ENCODE results near the gene NACC2.

NACC2 gene

GRCh38 chr9:136003411-136004218 lies 91.5 kb downstream of the NACC2 start:
- Mint-ChIP-seq H3K27ac (no peak overlapping the region), H3K36me3 (ENCODE audit: low read depth) (no peaks in the 10 kb centered on the region), H3K4me1 (peaks cover 52% of the 10 kb centered on the region), H3K9me3 (no peaks in the 10 kb centered on the region), H3K27me3 (ENCODE audit: low read depth, poor library complexity) (peaks cover 4% of the 10 kb centered on the region), H3K4me3 (no peak overlapping the region)
- no peak for DNase-seq
- TF ChIP-seq CTCF (IDR thresholded peaks at IDR 0.05), result no peak

- Mint-ChIP-seq H3K4me3 (no peak overlapping the region), H3K27ac (no peak overlapping the region), H3K9me3 (no peaks in the 10 kb centered on the region), H3K4me1 (peaks cover 44% of the 10 kb centered on the region), H3K36me3 (ENCODE audit: low read depth) (no peaks in the 10 kb centered on the region), H3K27me3 (ENCODE audit: low read depth, poor library complexity) (peaks cover 4% of the 10 kb centered on the region)
- DNase-seq, result no peak
- TF ChIP-seq CTCF (IDR thresholded peaks at IDR 0.05), result no peak
These were observed 92.2 kb downstream of the NACC2 start for GRCh38 chr9:136002881-136003280.

GRCh38 chr9:136002215-136002614 lies 92.9 kb downstream of the NACC2 start:
- DNase-seq, result no peak
- Mint-ChIP-seq H3K4me1 (peaks cover 38% of the 10 kb centered on the region), H3K4me3 (no peak overlapping the region), H3K27me3 (ENCODE audit: low read depth, poor library complexity) (peaks cover 3% of the 10 kb centered on the region), H3K9me3 (no peaks in the 10 kb centered on the region), H3K27ac (no peak overlapping the region), H3K36me3 (ENCODE audit: low read depth) (no peaks in the 10 kb centered on the region)
- no peak for TF ChIP-seq CTCF (IDR thresholded peaks at IDR 0.05)

GRCh38 chr9:136001231-136001630 lies 93.9 kb downstream of the NACC2 start:
- Mint-ChIP-seq H3K27ac (no peak overlapping the region), H3K36me3 (ENCODE audit: low read depth) (no peaks in the 10 kb centered on the region), H3K4me1 (peaks cover 29% of the 10 kb centered on the region), H3K4me3 (no peak overlapping the region), H3K27me3 (ENCODE audit: low read depth, poor library complexity) (peaks cover 3% of the 10 kb centered on the region), H3K9me3 (no peaks in the 10 kb centered on the region)
- DNase-seq, result no peak
- TF ChIP-seq CTCF (IDR thresholded peaks at IDR 0.05), result no peak

- Mint-ChIP-seq H3K36me3 (ENCODE audit: low read depth) (no peaks in the 10 kb centered on the region), H3K4me3 (no peak overlapping the region), H3K27me3 (ENCODE audit: low read depth, poor library complexity) (peaks cover 3% of the 10 kb centered on the region), H3K9me3 (no peaks in the 10 kb centered on the region), H3K4me1 (peaks cover 42% of the 10 kb centered on the region), H3K27ac (no peak overlapping the region)
- no peak for DNase-seq
- no peak for TF ChIP-seq CTCF (IDR thresholded peaks at IDR 0.05)
These were observed 96.5 kb downstream of the NACC2 start for GRCh38 chr9:135998410-135999071.

Measured in nephron progenitor cell (in vitro differentiated cells).